OCI-M2 (cell line): ENCODE results near the gene SOX1.

Source experiments
- DNase-seq: peaks from one replicate; lab custom pipeline; 2025; ENCODE audit not compliant: unreplicated experiment; lab: John Stamatoyannopoulos, UW

SOX1 gene

DNA sequence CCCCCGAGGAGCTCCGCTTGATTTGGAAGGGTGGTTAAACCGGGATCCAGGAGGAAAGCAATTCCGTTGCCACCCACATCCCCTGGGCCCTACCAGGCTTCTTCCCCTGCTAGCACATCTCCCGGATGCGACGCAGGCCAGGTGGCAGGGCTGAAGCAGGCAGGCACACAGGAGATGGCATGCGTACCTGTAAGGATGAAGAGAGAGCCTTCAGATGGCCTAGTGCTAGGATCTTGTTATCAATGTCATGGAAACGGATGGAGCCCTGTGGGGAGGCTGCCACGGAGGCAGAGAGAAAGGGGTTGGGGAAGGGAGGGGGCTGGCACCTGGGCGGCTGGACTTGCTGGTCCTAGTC, 8.5 kb upstream of the SOX1 start:
- no peak for DNase-seq

DNA sequence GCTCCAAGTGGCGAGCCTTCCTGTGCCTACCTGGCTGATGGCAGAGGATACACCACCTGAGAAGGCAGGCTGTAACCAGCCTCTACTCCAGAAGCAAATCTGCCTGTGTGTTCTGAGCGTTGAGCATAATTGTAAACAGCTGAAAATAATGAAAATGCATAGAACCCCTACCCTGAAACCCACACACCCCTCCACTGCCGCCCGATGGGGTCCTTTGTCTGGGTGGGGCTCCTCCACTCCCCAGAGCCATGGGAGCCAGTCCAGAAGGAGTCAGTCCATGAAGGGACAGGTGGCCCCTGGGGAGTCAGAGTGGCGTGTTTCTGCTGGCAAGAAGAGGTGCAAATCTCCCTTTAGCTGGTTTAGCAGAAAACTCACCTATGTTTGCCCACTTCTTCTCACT, 8.0 kb upstream of the SOX1 start:
- DNase-seq, result no peak

DNA sequence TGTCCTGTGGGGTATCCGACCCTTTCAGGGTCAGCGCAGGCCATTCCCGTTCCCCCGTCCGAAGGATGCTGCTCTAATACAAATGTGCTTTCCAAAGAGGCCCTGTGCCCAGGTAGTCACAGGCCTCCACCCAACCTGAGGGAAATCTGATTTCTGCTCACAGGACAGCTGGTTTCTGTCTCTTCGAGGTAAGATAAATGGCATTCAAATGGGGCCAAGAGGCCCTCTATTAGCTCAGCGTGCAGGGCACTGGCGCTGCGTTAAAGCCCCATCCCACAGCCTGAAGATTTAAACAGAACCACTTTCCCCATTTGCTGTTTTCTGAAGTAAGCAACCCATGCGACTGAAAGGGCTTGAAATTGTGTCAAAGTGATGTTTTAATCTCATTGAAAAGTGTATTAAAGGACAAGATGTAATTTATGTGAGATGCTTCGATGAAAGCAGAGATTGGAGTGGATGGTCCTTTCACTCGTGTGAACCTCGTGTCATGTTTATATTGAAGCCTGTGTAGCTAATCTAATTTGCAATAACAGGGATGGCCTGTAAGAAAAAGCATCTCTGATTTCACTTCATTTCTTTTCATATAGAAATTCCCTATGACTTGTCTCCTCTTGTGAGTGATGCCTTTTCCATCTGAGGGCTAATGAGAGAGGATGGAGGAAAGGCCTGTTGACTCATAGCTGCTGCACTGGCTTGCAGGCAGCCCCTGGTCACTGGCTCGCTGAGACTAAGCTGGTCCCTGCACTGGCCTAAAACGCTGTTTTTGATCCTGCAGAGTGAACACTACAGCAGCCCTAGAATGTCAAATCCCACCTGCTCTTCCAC, 7.3 kb upstream of the SOX1 start:
- DNase-seq, result no peak

DNA sequence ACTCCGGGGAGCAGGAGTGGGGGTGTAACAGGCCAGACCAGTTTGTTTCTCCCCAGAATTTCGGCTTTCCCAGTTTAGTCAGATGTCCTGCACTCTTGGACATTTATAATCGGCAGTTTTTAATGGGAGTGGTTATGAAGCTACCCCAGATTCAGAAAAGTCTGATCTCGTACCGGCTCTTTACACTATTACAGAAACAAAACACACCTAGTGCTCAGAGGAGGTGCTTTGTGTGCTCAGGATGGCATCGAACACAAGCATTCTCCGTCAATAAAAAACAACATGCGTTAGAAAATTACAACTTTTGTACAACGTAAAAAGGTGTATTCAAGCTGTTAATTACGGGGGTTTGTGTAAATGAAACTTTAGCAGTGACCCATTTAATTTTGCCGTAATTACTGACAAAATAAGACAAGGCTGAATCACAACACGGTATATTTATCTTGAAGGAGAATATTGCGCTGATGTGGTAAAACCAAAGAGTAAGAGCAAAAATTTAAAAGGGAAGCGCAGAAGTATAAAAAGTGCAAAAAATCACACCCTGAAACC, 6.6 kb upstream of the SOX1 start:
- no peak for DNase-seq

DNA sequence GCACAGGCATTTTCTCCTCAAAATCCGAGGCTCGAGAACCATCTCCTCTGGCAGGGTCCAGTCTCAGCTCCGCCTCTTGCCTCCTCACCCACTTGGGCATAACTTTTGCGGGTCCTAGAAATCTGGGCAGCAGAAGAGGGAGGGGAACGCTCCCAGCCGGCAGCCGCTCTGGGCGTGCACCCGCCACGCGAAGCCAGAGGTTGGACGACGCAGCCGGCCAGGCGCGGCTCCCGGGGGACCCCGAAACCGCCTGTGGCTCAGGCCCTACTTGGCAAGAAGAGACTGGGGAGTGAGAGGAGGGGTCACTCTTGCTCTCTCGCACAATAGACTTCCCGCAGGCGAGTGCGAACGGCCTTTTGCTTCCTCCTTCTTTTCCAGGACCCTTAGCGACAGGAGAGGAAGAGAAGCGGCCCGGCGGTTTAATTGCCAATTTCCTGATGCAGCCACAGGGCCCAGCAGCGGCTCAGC, 6.0 kb upstream of the SOX1 start:
- no peak for DNase-seq

DNA sequence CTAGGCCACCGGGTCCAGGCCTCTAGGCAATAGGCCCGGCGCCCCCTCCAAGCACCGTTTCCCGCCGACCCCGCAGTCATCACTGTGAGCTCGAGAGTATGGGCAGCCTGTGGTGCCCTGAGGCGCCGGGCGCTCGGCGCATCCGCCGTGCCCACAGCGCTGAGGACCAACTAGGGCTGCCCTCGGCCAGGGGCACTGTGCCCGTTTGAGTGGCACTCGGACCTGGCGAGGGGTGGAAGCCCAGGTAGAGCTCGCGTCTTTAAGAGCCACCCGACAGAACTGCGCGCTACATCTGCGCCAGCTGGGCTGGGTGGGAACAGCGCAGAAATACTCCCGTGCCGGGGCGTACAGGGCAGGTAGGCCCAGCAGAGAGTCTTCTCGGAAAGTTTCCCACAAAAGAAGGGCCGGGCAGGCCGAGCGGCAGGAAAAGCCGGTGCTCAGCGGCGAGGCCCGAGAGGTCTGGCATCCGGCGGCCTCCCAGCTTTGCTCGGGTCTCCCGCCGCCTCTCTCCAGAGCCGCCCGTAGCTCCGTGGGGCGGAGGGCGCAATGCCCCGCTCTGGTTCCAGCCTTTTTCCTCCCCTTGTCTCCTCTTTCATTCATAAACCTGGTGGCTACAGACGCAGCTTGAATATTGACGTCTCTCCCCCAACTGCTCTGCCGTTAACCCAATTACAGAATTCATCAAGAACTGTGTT, 5.4 kb upstream of the SOX1 start:
- DNase-seq, result no peak

DNA sequence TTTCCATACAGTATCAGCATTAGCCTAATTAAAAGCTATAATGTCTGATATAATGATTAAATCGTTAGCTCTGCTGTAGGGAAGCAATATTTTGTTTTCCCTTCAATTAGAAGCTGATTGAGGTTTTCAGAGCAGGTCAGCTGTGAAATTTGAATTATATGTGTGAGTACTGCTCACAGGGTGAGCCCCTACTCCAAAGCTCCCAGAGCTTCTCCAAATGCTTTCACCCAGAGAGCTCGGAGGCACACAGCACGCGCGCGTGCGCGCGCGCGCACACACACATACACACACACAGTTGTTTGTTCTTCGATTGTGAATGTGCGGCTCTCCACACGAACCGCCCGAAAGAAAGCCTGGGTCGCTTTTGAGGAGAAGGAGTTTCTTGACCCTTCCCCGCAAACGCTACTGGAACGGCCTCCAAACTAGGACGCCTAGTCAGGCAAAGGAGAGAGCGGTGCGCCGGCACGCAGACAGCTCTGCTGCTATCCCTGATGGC, 4.8 kb upstream of the SOX1 start:
- no peak for DNase-seq

DNA sequence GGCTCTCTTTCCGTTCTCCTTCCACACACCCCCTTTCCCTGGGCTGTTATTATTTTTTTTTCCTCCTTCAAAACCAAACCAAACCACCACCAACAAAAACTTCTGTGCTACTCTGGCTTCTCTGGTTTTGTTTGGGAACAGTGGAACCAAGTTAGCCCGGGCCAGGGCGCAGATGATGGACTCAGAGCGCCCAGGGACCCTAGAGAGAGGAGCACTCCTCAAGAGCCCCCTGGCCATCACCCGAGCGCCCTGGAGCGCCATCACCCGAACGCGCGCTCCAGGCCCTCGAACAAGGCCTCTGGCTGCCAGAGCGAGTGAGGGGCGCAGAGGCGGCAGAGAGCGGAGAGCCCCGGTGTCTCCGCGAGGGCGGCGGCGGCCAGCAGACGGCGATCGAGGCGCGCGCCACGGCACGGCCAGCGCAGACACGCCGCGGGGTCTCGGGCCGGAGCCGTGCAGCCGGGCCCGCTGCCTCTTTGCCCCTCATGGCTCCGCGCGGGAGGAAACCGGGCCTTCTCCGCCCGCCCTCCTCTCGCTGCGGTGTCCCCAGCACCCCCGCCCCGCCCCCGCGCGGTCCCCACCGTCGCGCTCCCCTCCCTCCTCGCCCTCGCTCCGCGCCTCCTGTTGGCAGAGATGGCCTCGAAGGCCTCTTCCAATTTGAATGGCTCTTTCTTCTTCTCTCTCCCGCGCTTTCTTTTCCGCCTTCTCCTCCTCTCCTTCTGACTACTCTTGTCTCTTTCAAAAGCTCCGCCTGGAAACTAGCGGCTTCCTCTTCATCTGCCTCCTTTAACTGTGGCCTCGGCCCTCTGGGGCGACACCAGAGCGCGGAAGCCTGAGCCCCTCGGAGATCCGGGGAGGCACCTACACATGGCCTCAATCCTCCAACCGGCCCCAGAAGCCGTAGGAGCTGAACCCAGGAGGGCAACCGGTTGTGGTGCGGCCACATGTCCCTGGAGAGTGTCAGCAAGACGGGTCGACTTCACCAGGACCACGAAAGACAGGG, 4.1 kb upstream of the SOX1 start:
- no peak for DNase-seq

DNA sequence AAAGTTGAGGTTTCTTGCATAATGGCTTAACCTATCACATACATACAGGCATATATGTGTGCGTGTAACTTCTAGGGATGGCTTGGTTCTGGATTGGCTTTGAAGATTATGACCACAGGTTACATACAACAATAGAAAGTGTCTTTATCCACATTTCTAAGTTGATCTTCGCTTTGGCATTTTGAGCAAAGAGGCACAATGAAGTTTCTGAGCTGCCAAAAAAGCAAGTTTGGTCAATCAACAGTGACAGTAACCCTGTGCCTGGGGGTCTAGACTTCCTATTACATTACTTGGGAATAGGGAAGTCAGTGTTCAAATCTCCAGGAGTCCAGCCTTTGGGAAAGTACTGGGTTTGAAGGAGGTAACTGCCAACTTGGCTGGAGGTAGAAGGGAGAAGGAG, 3.1 kb upstream of the SOX1 start:
- DNase-seq, result no peak

DNA sequence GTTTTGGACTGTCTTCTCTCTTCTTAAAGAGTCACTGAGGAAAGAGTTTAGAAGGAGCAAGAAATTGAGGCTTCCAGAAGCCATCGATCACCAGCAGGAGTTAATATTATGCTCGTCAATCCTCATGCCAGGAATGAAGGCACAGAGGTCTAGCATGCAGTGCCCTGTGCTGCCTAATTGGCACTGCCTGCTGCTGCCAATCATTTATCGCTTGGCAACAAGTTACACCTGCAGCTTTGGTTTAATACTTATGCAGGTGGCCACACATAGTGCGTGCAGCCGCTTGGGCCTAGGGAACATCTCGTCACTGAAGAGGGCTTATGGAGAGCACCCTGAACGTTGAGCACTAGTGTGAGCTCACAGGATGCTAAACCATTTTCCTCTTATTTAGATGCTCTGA, 2.7 kb upstream of the SOX1 start:
- DNase-seq, result no peak

DNA sequence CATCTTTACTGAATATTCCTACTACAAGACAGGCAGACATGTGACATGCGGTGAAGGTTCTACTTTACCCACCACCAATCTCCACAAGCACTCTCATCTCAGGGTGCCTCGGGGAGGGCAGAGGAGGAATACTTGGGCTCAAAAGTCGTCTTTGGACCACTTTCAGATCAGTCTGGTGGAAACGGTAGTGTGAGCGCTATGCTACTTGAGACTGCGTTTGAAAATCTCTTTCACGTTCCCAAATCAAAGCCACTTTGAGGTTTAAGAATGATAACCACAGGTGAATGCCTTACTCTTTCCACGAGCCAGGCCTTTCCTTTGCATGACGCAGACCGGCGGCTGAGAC, 1.5 kb upstream of the SOX1 start:
- DNase-seq, result no peak

DNA sequence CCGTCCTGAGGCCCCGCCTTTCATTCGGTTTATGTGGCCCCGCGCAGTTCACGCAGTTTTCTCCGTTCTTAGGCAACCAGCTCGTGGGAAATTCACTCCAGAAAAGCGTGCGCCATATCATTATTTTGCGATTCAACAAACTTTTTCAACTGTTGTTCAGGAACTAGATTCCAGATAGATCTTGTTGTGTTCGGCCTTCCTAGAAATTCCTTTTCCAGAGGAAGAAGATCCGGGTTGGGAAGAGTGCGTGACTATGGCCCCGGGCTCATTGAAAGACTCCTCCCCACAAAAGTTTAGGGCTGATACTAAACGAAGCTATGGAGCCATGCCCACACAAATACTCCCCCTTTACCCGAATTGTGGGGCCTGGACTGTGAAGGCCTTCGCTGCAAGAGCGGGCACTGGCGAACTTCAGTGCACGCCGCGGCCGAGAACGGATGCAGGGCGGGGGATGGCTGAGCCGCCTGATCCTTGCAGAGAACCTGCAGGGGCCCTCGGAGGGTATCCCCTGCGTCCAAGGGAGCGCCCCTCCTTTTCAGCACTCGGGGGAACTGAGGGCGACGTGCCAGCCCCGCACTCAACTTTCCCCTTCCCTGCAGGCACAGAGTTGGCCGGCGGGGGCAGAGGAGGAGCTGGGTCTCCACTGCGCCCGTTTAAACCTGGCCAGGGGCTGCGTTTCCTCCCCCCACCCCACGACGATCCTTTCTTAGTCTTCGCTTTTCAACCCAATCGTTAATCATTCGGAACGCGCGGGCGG, 904 bp upstream of the SOX1 start:
- DNase-seq, result no peak

DNA sequence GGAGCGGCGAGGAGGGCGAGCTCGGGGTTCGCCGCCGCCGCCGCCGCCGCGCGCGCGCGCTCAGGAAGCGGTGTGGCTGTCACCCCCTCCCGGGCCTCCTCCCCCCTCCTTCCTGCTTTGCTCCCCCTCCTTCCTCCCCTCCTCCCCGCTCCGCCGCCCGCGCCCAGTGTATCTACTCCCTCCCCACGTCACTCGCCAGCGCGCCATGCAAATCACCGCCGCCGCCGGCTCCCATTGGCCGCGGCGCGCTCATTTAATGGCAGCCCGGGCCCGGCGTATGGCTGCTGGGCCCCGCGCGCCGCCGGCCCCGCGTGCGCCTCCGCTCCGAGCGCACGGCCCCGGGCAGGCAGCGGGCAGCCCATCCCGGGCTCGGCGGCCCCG, 335 bp upstream of the SOX1 start:
- DNase-seq, result no peak

DNA sequence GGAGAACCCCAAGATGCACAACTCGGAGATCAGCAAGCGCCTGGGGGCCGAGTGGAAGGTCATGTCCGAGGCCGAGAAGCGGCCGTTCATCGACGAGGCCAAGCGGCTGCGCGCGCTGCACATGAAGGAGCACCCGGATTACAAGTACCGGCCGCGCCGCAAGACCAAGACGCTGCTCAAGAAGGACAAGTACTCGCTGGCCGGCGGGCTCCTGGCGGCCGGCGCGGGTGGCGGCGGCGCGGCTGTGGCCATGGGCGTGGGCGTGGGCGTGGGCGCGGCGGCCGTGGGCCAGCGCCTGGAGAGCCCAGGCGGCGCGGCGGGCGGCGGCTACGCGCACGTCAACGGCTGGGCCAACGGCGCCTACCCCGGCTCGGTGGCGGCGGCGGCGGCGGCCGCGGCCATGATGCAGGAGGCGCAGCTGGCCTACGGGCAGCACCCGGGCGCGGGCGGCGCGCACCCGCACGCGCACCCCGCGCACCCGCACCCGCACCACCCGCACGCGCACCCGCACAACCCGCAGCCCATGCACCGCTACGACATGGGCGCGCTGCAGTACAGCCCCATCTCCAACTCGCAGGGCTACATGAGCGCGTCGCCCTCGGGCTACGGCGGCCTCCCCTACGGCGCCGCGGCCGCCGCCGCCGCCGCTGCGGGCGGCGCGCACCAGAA, 1.1 kb downstream of the SOX1 start:
- DNase-seq, result no peak

DNA sequence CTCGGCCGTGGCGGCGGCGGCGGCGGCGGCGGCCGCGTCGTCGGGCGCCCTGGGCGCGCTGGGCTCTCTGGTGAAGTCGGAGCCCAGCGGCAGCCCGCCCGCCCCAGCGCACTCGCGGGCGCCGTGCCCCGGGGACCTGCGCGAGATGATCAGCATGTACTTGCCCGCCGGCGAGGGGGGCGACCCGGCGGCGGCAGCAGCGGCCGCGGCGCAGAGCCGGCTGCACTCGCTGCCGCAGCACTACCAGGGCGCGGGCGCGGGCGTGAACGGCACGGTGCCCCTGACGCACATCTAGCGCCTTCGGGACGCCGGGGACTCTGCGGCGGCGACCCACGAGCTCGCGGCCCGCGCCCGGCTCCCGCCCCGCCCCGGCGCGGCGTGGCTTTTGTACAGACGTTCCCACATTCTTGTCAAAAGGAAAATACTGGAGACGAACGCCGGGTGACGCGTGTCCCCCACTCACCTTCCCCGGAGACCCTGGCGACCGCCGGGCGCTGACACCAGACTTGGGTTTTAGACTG, 1.7 kb downstream of the SOX1 start:
- no peak for DNase-seq

DNA sequence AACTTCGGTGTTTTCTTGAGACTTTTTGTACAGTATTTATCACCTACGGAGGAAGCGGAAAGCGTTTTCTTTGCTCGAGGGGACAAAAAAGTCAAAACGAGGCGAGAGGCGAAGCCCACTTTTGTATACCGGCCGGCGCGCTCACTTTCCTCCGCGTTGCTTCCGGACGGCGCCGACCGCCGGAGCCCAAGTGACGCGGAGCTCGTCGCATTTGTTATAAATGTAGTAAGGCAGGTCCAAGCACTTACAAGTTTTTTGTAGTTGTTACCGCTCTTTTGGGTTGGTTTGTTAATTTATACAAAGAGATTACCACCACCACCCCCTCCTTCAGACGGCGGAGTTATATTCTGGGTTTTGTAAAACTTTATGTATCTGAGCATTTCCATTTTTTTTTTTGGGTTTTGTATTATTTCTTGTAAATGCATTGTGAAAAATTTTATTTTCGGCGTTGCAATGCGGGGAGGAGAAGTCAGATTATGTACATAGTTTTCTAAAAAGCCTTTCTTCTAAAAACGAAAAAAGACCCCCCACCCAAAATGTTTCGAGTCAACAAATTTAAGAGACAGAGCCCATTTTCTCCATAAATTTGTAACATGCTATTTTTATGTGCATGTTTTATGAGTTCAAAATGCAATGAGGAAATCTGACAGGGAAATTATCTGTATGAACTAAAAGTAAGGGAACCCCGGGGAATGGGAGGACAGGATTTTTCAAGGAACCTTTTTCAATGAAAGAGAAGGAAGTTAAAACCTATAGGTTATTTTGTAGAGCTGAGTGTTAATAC, 2.3 kb downstream of the SOX1 start:
- DNase-seq, result no peak

DNA sequence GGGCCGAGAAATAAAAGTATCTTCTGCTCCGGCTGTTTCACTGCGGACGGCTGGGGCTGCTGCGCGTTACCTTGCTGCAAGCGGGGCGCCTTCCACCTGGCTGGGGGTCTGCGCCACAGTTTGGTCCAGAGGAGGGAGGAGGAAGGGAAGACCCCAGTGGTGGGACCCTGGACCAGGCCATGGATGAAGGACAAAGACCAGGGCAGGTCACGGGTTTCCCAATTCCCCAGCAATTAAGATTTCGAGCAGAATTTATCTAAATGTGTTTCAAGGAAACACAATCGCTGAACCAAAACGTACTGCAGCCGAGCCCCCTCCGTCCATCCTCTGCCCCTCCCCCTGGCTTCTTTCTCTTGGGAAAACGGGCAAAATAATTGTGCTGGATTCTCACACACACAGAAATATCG, 2.9 kb downstream of the SOX1 start:
- no peak for DNase-seq

DNA sequence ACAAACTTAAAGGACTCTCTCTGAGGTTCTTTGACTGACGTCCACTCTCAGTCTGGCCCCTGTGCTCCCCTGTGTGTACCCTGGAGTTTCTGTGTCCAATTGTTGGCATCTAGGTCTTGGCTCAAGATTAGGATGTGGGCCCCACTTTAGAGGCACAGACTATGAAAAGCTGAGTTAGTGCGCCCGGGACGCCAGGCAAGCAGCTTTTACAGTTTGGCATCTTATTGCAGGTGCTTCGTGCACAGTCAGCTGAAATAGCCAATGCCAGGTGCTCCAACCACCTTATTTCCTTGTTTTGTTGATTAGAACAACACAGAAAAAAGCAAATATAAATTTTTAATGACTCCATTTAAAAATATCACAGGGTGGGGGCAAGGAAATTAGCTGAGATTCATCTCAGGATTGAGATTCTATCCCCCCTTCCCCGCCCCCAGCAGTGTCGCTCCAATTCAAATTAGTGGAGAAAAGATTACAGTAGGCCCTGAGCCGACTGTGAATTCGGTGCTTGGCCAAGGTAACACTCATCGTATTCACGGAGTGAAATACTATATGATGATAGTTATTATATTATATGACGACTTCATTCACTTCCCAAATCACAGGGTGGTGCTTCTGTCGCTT, 4.3 kb downstream of the SOX1 start:
- no peak for DNase-seq
